ENCODE results near the gene LEKR1.

GRCh38 chr3:156885761-156886160, 59.6 kb downstream of the LEKR1 start:
- TF ChIP-seq EZH2 (IDR thresholded peaks at IDR 0.05): no peak
- no peak for TF ChIP-seq POLR2AphosphoS5 (IDR thresholded peaks at IDR 0.05; ENCODE audit: borderline replicate concordance, low read depth, low read length)
- no peak for TF ChIP-seq FOXP2 (optimal IDR thresholded peaks at IDR 0.05; ENCODE audit: control extremely low read depth, extremely low read length, insufficient read depth)

All from SK-N-MC (cell line).